A549 (cell line): ENCODE data around the gene WDR33.

ENCODE experiments used
- BHLHE40 ChIP-seq: IDR thresholded peaks from 2 replicates; pipeline ENCODE4 v1.6.1; 2012; ENCODE audit warnings: low read depth, low read length, inconsistent platforms
- CHD2 ChIP-seq: fragments of 150-350 bp; IDR thresholded peaks from 2 replicates; pipeline ENCODE4 v1.6.1; 2014; ENCODE audit warnings: low read length; ENCODE audit not compliant: partially characterized antibody
- CTCF ChIP-seq: fragments of >200 bp; sonication (Bioruptor Twin); formaldehyde crosslinking; IDR thresholded peaks from 3 replicates; pipeline ENCODE4 v1.5.1; 2016
- EP300 ChIP-seq, 2 experiments: fragments of >200 bp; sonication (Bioruptor Twin); formaldehyde crosslinking; IDR thresholded peaks; 2 replicates in 1 of 2; 3 replicates in 1 of 2; pipeline ENCODE4 v1.6.1; 2016 to 2017
- HOXB13 ChIP-seq: fragments of 250-450 bp; sonication (Bioruptor Pico); IDR thresholded peaks from 2 replicates; pipeline ENCODE4 v1.5.0; 2020; ENCODE audit warnings: low read depth, mild to moderate bottlenecking, moderate library complexity
- MAFK ChIP-seq: fragments of 450-650 bp; IDR thresholded peaks from 2 replicates; pipeline ENCODE4 v1.6.1; 2014; ENCODE audit not compliant: partially characterized antibody
- MYC ChIP-seq: IDR thresholded peaks from 2 replicates; pipeline ENCODE4 v1.6.1; 2012; ENCODE audit warnings: mild to moderate bottlenecking, inconsistent platforms, low read length, improper control_type of control experiment, borderline replicate concordance
- NR3C1 ChIP-seq: fragments of >200 bp; sonication (Bioruptor Twin); formaldehyde crosslinking; IDR thresholded peaks from 3 replicates; pipeline ENCODE4 v1.6.1; 2017
- POLR2A ChIP-seq: IDR thresholded peaks from 2 replicates; pipeline ENCODE4 v1.6.1; 2012; ENCODE audit warnings: mild to moderate bottlenecking, low read length
- USF2 ChIP-seq: fragments of 450-650 bp; IDR thresholded peaks from 2 replicates; pipeline ENCODE4 v1.6.1; 2014; ENCODE audit warnings: antibody characterized with exemption

- TF ChIP-seq CTCF = no peak
- TF ChIP-seq EP300 (IDR thresholded peaks at IDR 0.05) = no peak
- no peak for TF ChIP-seq MYC
- peak; percentile 84 for TF ChIP-seq MAFK
- TF ChIP-seq CHD2 = no peak
- no peak for TF ChIP-seq NR3C1
- no peak for TF ChIP-seq POLR2A
- TF ChIP-seq HOXB13 (CRISPR knock-in tag) = no peak
- TF ChIP-seq BHLHE40 = no peak
- no peak for TF ChIP-seq USF2
These were observed 18.2 kb downstream of the WDR33 start for GRCh38 chr2:127792805-127793204.
